DMS79 (cell line): ENCODE results near the gene CDH24.

Source experiments
- DNase-seq: peaks from one replicate; lab custom pipeline; 2025; lab: John Stamatoyannopoulos, UW

CDH24 gene

GRCh38 chr14:23060536-23061260 lies 3.4 kb upstream of the CDH24 start:
- DNase-seq, result no peak

- no peak for DNase-seq
Observed at GRCh38 chr14:23058654-23059504, 1.6 kb upstream of the CDH24 start.

- DNase-seq, result no peak
Observed at GRCh38 chr14:23057757-23058653, 685 bp upstream of the CDH24 start.

GRCh38 chr14:23056145-23056955 lies 970 bp downstream of the CDH24 start:
- DNase-seq, result no peak

GRCh38 chr14:23055621-23056144 lies 1.6 kb downstream of the CDH24 start:
- no peak for DNase-seq

- no peak for DNase-seq
Observed at GRCh38 chr14:23055147-23055550, 2.2 kb downstream of the CDH24 start.

GRCh38 chr14:23054000-23054811 lies 3.1 kb downstream of the CDH24 start:
- DNase-seq, result no peak

GRCh38 chr14:23053426-23053825 lies 3.9 kb downstream of the CDH24 start:
- DNase-seq, result no peak

GRCh38 chr14:23052671-23053070 lies 4.6 kb downstream of the CDH24 start:
- DNase-seq, result no peak

- DNase-seq, result no peak
Observed at GRCh38 chr14:23052182-23052623, 5.1 kb downstream of the CDH24 start.

- no peak for DNase-seq
Observed at GRCh38 chr14:23051141-23052057, 5.9 kb downstream of the CDH24 start.

GRCh38 chr14:23049011-23049410 lies 8.3 kb downstream of the CDH24 start:
- DNase-seq, result no peak

GRCh38 chr14:23047751-23048693 lies 9.3 kb downstream of the CDH24 start:
- DNase-seq, result no peak

GRCh38 chr14:23047034-23047634 lies 10.2 kb downstream of the CDH24 start:
- no peak for DNase-seq

GRCh38 chr14:23045419-23046357 lies 11.6 kb downstream of the CDH24 start:
- no peak for DNase-seq

- DNase-seq, result no peak
Observed at GRCh38 chr14:23044840-23045239, 12.5 kb downstream of the CDH24 start.
